ENCODE data around the gene LHFPL6.

LHFPL6 gene

DNA sequence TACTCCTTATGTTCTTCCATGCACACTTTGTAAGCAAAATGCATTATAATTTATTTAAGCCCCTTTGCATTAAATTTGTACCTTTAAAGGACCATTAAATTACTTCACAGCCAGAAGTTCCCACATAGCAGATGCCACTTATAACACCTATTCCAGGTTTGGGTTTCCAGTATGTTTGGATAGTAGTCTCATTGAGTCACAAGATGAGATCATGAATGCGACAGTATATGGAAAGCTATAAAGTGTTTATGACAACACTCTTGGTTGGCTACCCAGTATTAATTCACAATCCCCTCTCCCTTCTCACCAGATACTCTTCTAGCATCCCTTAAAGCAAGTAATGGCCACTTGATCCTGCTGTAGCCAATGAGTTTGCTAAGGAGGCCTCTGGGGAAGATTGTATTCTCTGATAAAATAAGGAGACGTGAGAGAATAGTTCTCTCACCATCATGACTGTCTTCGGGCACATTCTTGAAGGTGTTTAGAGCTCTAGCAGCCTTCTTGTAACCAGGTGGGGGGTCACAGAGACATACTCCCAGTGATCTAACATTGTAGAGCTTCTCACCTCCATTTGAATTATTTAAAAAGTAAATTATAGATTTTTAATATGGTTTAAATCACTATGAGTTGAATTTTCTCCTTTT, 2.8 kb upstream of the LHFPL6 start:
- TF ChIP-seq, protein P1, sequence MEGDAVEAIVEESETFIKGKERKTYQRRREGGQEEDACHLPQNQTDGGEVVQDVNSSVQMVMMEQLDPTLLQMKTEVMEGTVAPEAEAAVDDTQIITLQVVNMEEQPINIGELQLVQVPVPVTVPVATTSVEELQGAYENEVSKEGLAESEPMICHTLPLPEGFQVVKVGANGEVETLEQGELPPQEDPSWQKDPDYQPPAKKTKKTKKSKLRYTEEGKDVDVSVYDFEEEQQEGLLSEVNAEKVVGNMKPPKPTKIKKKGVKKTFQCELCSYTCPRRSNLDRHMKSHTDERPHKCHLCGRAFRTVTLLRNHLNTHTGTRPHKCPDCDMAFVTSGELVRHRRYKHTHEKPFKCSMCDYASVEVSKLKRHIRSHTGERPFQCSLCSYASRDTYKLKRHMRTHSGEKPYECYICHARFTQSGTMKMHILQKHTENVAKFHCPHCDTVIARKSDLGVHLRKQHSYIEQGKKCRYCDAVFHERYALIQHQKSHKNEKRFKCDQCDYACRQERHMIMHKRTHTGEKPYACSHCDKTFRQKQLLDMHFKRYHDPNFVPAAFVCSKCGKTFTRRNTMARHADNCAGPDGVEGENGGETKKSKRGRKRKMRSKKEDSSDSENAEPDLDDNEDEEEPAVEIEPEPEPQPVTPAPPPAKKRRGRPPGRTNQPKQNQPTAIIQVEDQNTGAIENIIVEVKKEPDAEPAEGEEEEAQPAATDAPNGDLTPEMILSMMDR (conservative IDR thresholded peaks at IDR 0.05; ENCODE audit: control insufficient read depth, insufficient read depth, low read depth, low read length) = no peak
- H3K4me3 ChIP-seq (ENCODE audit: control insufficient read depth, low read depth, low read length) = no peak overlapping the region
- DNase-seq (ENCODE audit: low read depth) = no peak

DNA sequence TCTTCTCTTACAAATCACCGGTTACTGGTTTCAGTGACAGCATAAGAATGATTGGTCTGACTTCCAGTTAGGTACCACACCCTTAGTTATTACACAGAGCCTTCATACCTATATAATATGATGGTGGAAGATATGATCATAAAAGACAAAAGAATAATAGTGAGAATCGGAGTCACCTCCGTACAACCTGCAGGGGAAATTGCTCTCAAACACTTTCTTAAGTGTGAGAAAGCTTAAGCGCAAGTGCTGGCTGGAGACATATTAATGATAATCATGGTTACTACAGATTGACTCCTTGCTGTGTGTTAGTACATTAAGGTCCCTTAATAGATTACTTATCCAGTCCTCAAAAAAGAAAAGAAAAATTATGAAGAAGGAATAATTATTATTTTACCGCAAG, 1.8 kb upstream of the LHFPL6 start:
- TF ChIP-seq, protein P1 (conservative IDR thresholded peaks at IDR 0.05; ENCODE audit: control insufficient read depth, insufficient read depth, low read depth, low read length) = no peak
- DNase-seq (ENCODE audit: low read depth) = no peak
- no peak overlapping the region for H3K4me3 ChIP-seq (ENCODE audit: control insufficient read depth, low read depth, low read length)

DNA sequence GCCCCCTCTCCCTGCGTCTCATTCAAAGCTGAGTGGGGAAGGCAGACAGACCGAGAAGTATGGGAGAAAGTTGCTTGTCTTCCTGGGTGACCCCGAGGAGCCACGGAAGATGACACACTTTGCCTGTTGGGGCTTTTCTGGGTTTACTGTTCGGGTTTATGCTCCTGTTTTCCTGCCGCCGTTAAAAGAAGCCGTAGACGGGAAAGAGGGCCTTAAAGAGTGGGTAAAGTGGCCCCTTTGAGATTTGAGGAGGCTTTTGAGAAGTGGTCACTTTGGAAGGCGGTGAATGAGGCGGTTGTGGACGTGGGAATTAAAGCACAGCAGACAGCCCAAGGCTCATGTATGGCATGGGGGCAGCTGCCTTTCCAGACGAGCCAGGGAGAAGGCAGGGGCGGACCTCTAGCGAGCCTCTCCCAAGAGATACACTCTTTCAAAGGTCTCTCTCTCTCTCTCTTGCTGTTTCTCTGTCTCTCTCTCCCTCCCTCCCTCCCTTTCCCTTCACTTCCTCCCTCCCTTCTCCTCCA, 493 bp upstream of the LHFPL6 start:
- DNase-seq (ENCODE audit: low read depth) = peak; percentile 41
- TF ChIP-seq, protein P1 (conservative IDR thresholded peaks at IDR 0.05; ENCODE audit: control insufficient read depth, insufficient read depth, low read depth, low read length) = no peak
- H3K4me3 ChIP-seq (ENCODE audit: control insufficient read depth, low read depth, low read length) = peak overlapping the region; percentile 85

DNA sequence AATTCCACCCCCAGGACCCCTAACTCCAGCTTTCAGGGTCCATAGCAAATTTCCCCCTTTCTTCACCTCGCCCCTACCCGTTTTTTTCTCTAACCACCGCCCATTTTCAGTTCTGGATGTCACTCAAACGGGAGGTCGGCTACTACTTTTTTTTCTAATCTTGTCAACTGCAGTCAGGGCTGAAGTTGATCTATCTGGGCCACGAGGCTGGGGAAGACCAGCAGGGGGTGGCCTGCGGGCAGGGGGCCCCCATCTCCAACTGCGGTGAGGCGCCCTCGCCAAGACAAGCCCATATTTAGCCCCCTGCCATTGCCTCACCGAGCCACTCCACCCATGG, 748 bp downstream of the LHFPL6 start:
- TF ChIP-seq, protein P1 (conservative IDR thresholded peaks at IDR 0.05; ENCODE audit: control insufficient read depth, insufficient read depth, low read depth, low read length) = no peak
- H3K4me3 ChIP-seq (ENCODE audit: control insufficient read depth, low read depth, low read length) = peak overlapping the region; percentile 85
- DNase-seq (ENCODE audit: low read depth) = peak; percentile 11

DNA sequence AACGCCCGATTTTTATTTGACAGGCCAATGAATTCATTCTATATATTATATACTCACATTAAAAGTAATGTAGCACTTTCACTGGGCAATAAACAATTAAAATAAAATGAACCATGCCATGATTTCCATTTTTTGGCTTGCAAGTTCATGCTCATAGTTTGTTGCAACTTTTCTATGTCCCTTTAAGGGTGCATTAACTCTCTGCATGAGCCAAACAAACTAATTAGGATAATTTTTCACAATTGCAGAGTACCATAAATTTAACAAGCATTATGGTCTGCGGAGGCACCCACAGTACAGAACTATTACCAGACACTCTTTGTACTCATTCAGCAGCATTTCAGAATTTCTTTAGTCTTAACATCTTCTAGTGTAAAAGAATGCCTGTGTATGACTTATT, 1.4 kb downstream of the LHFPL6 start:
- peak overlapping the region; percentile 85 for H3K4me3 ChIP-seq (ENCODE audit: control insufficient read depth, low read depth, low read length)
- TF ChIP-seq, protein P1 (conservative IDR thresholded peaks at IDR 0.05; ENCODE audit: control insufficient read depth, insufficient read depth, low read depth, low read length) = no peak
- no peak for DNase-seq (ENCODE audit: low read depth)

DNA sequence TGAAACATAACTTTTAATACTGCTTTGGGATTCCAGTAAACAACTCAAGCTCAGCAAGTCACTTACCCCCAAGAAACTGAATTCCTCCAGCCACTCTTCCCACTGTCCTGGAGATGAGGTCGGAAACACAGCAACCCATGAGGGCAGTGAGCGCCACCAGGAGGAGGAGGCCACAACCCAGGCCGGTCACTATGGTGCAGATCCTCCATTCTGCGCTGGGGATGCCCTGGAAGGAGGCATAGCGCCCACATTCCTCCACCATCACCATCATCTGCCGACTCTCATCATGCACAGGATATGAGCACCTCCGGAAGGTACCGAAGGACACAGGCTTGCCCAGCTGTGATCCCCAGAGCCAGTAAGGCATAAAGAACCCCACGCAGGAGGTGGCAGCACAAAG, 2.2 kb downstream of the LHFPL6 start:
- H3K4me3 ChIP-seq (ENCODE audit: control insufficient read depth, low read depth, low read length) = peak overlapping the region; percentile 85
- DNase-seq (ENCODE audit: low read depth) = peak; percentile 48

More for the DNA sequence above, 2.2 kb downstream of the LHFPL6 start:
- TF ChIP-seq, protein P1 (conservative IDR thresholded peaks at IDR 0.05; ENCODE audit: control insufficient read depth, insufficient read depth, low read depth, low read length) = peak; percentile 42

Data from fibroblast of mammary gland (primary cell).